ENCODE data around the gene IL17A. TPM values are rescaled to one million over a fixed set of nuclear protein-coding genes. Genes with fewer than 3 reads are reported as not detected.

The IL17A gene
- total RNA-seq, 1 experiment from 2014 or later: not detected

- TF ChIP-seq MYBL2 (CRISPR knock-in tag; IDR thresholded peaks at IDR 0.05) (no peak), PREB (CRISPR knock-in tag; IDR thresholded peaks at IDR 0.05; ENCODE audit: borderline replicate concordance) (no peak), E2F5 (CRISPR knock-in tag; IDR thresholded peaks at IDR 0.05) (no peak), MAX (CRISPR knock-in tag; IDR thresholded peaks at IDR 0.05) (no peak), IRF2 (CRISPR knock-in tag; IDR thresholded peaks at IDR 0.05; ENCODE audit: borderline replicate concordance, low read depth) (no peak), E2F4 (CRISPR knock-in tag; IDR thresholded peaks at IDR 0.05; ENCODE audit: borderline replicate concordance, low read depth) (no peak), HMGA2 (CRISPR knock-in tag; IDR thresholded peaks at IDR 0.05) (no peak), GTF2I (CRISPR knock-in tag; conservative IDR thresholded peaks at IDR 0.05) (no peak)
- ATAC-seq (no peak), DNase-seq (ENCODE audit: low spot score) (no peak)
- Mint-ChIP-seq H3K4me1 (peaks cover 29% of the 10 kb centered on the region), H3K4me3 (no peak overlapping the region), H3K27ac (no peak overlapping the region), H3K9me3 (no peaks in the 10 kb centered on the region), H3K36me3 (no peaks in the 10 kb centered on the region), H3K27me3 (ENCODE audit: low read depth) (no peaks in the 10 kb centered on the region)
- ChIA-PET POLR2A (no interaction called here), CTCF (no interaction called here)
Observed at GRCh38 chr6:52138284-52138683, 47.9 kb upstream of the IL17A start.

- POLR2A ChIA-PET: no interaction called here
- H3K9me3 Mint-ChIP-seq: no peaks in the 10 kb centered on the region
- H3K4me3 Mint-ChIP-seq: no peak overlapping the region
- TF ChIP-seq ZNF263 (CRISPR knock-in tag; IDR thresholded peaks at IDR 0.05; ENCODE audit: low read depth): no peak
- TF ChIP-seq ZNF281 (CRISPR knock-in tag; IDR thresholded peaks at IDR 0.05): no peak
- no peak for TF ChIP-seq CDX4 (CRISPR knock-in tag; IDR thresholded peaks at IDR 0.05; ENCODE audit: borderline replicate concordance)
- TF ChIP-seq SMAD4 (CRISPR knock-in tag; IDR thresholded peaks at IDR 0.05): no peak
- no peak for TF ChIP-seq ZNF219 (CRISPR knock-in tag; IDR thresholded peaks at IDR 0.05; ENCODE audit: borderline replicate concordance)
- no peak for TF ChIP-seq FOXJ3 (CRISPR knock-in tag; IDR thresholded peaks at IDR 0.05; ENCODE audit: borderline replicate concordance)
- no peak for TF ChIP-seq NFATC4 (CRISPR knock-in tag; IDR thresholded peaks at IDR 0.05)
- TF ChIP-seq E2F1 (CRISPR knock-in tag; IDR thresholded peaks at IDR 0.05): no peak
- TF ChIP-seq MXD4 (CRISPR knock-in tag; IDR thresholded peaks at IDR 0.05; ENCODE audit: borderline replicate concordance): no peak
- no peak for TF ChIP-seq ATF2 (CRISPR knock-in tag; IDR thresholded peaks at IDR 0.05; ENCODE audit: borderline replicate concordance, low read depth)
- no peak for TF ChIP-seq ELF4 (CRISPR knock-in tag; IDR thresholded peaks at IDR 0.05; ENCODE audit: low read depth)
- TF ChIP-seq ZSCAN18 (CRISPR knock-in tag; IDR thresholded peaks at IDR 0.05): no peak
- no peak for TF ChIP-seq NR3C1 (CRISPR knock-in tag; conservative IDR thresholded peaks at IDR 0.05; ENCODE audit: low read depth)
- TF ChIP-seq ESRRA (CRISPR knock-in tag; IDR thresholded peaks at IDR 0.05; ENCODE audit: borderline replicate concordance): no peak
- no peak for TF ChIP-seq SMAD3 (CRISPR knock-in tag; IDR thresholded peaks at IDR 0.05; ENCODE audit: borderline replicate concordance)
Observed at GRCh38 chr6:52139985-52140680, 46.0 kb upstream of the IL17A start.

More at GRCh38 chr6:52139985-52140680, 46.0 kb upstream of the IL17A start:
- CTCF ChIA-PET: no interaction called here
- no peaks in the 10 kb centered on the region for H3K36me3 Mint-ChIP-seq
- no peaks in the 10 kb centered on the region for H3K27me3 Mint-ChIP-seq (ENCODE audit: low read depth)
- H3K4me1 Mint-ChIP-seq: peaks cover 22% of the 10 kb centered on the region
- H3K27ac Mint-ChIP-seq: no peak overlapping the region
- DNase-seq (ENCODE audit: low spot score) (no peak), ATAC-seq (no peak)
